WTC11 (cell line): ENCODE measurements around the gene CARM1. TPM values are rescaled to one million over a fixed set of nuclear protein-coding genes. Genes with fewer than 3 reads are reported as not detected.

Source experiments
- ATAC-seq: fragments of 200-7000 bp; cut with Tn5 transposase; 2 replicates; pipeline ENCODE4 v1.10.0; 2021; ENCODE audit warnings: mild to moderate bottlenecking, moderate library complexity
- CTCF ChIA-PET: fragments of 300-600 bp; sonication (Branson Sonifier 250); formaldehyde crosslinking; loops from one replicate; lab custom pipeline; 2021; ENCODE audit warnings: antibody characterized with exemption; lab: Charles Lee
- POLR2A ChIA-PET: fragments of 350-600 bp; sonication (Branson Sonifier 250); formaldehyde crosslinking; loops from one replicate; lab custom pipeline; 2021; ENCODE audit warnings: antibody characterized with exemption; lab: Charles Lee
- DNase-seq: peaks from one replicate; pipeline ENCODE4 v3.0.0; 2021; ENCODE audit warnings: low spot score
- H3K27ac Mint-ChIP-seq: 2 replicates; pipeline ENCODE4 v1.8.0; 2021; ENCODE audit warnings: mixed read lengths
- H3K27me3 Mint-ChIP-seq: 2 replicates; pipeline ENCODE4 v1.8.0; 2021; ENCODE audit warnings: low read depth, mild to moderate bottlenecking, moderate library complexity, mixed read lengths
- H3K36me3 Mint-ChIP-seq: 2 replicates; pipeline ENCODE4 v1.8.0; 2021; ENCODE audit warnings: mixed read lengths
- H3K4me1 Mint-ChIP-seq: 2 replicates; pipeline ENCODE4 v1.8.0; 2022; ENCODE audit warnings: mixed read lengths
- H3K4me3 Mint-ChIP-seq: 2 replicates; pipeline ENCODE4 v1.8.0; 2021; ENCODE audit warnings: mild to moderate bottlenecking, moderate library complexity, mixed read lengths
- H3K9me3 Mint-ChIP-seq: 2 replicates; pipeline ENCODE4 v1.8.0; 2021; ENCODE audit warnings: mixed read lengths
- ATF1 ChIP-seq: sonication (generic); formaldehyde crosslinking; IDR thresholded peaks from 2 replicates; pipeline ENCODE4 v1.8.1; 2023; ENCODE audit warnings: mild to moderate bottlenecking, moderate library complexity, missing genetic modification reagents
- CBFB ChIP-seq: sonication (generic); formaldehyde crosslinking; IDR thresholded peaks from 2 replicates; pipeline ENCODE4 v1.8.1; 2022; ENCODE audit warnings: mild to moderate bottlenecking, low read depth, missing genetic modification reagents
- E2F4 ChIP-seq: sonication (generic); formaldehyde crosslinking; IDR thresholded peaks from 2 replicates; pipeline ENCODE4 v1.8.1; 2022; ENCODE audit warnings: low read depth, mild to moderate bottlenecking, moderate library complexity, missing genetic modification reagents, borderline replicate concordance
- E2F5 ChIP-seq: sonication (generic); formaldehyde crosslinking; IDR thresholded peaks from 2 replicates; pipeline ENCODE4 v1.8.1; 2022; ENCODE audit warnings: mild to moderate bottlenecking, moderate library complexity, missing genetic modification reagents
- FOXJ3 ChIP-seq: sonication (generic); formaldehyde crosslinking; IDR thresholded peaks from 2 replicates; pipeline ENCODE4 v1.9.0; 2021; ENCODE audit warnings: missing genetic modification reagents, mild to moderate bottlenecking, borderline replicate concordance
- GABPB1 ChIP-seq: sonication (generic); formaldehyde crosslinking; IDR thresholded peaks from 2 replicates; pipeline ENCODE4 v1.8.1; 2023; ENCODE audit warnings: mild to moderate bottlenecking, missing genetic modification reagents
- GTF2I ChIP-seq: fragments of 250-450 bp; sonication (Bioruptor Pico); conservative IDR thresholded peaks from 2 replicates; pipeline ENCODE4 v1.4.0; 2021; ENCODE audit warnings: mild to moderate bottlenecking
- HMGXB4 ChIP-seq: sonication (generic); formaldehyde crosslinking; IDR thresholded peaks from 2 replicates; pipeline ENCODE4 v1.8.1; 2023; ENCODE audit warnings: mild to moderate bottlenecking, moderate library complexity, missing genetic modification reagents
- IRF2 ChIP-seq: sonication (generic); formaldehyde crosslinking; IDR thresholded peaks from 2 replicates; pipeline ENCODE4 v1.8.0; 2022; ENCODE audit warnings: low read depth, missing genetic modification reagents, borderline replicate concordance
- NFYB ChIP-seq: sonication (generic); formaldehyde crosslinking; conservative IDR thresholded peaks from 2 replicates; pipeline ENCODE4 v1.8.0; 2022; ENCODE audit warnings: low read depth, missing genetic modification reagents
- OVOL2 ChIP-seq: fragments of 250-450 bp; sonication (Bioruptor Pico); IDR thresholded peaks from 2 replicates; pipeline ENCODE4 v1.9.0; 2021; ENCODE audit warnings: mild to moderate bottlenecking, borderline replicate concordance
- PRRX2 ChIP-seq: fragments of 250-450 bp; sonication (Bioruptor Pico); IDR thresholded peaks from 2 replicates; pipeline ENCODE4 v1.8.0; 2021; ENCODE audit warnings: mild to moderate bottlenecking
- USF2 ChIP-seq: sonication (generic); formaldehyde crosslinking; IDR thresholded peaks from 2 replicates; pipeline ENCODE4 v1.8.1; 2023; ENCODE audit warnings: mild to moderate bottlenecking, missing genetic modification reagents, moderate library complexity
- ZNF138 ChIP-seq: sonication (generic); formaldehyde crosslinking; conservative IDR thresholded peaks from 2 replicates; pipeline ENCODE4 v1.8.1; 2022; ENCODE audit warnings: mild to moderate bottlenecking, moderate library complexity, missing genetic modification reagents
- ZNF281 ChIP-seq: sonication (generic); formaldehyde crosslinking; IDR thresholded peaks from 2 replicates; pipeline ENCODE4 v1.8.0; 2023; ENCODE audit warnings: mild to moderate bottlenecking, missing genetic modification reagents
- ZNF423 ChIP-seq: fragments of 250-450 bp; sonication (Bioruptor Pico); IDR thresholded peaks from 2 replicates; pipeline ENCODE4 v2.1.2; 2022; ENCODE audit warnings: mild to moderate bottlenecking, moderate library complexity
- ZNF425 ChIP-seq: fragments of 250-450 bp; sonication (Bioruptor Pico); conservative IDR thresholded peaks from 2 replicates; pipeline ENCODE4 v1.9.0; 2021; ENCODE audit warnings: mild to moderate bottlenecking
- total RNA-seq: library from RNA; stranded (reverse); gene quantifications from 3 replicates; pipeline ENCODE4 v1.2.3, GENCODE V29; 2021

The CARM1 gene
- total RNA-seq, 1 experiment from 2014 or later, result 125 TPM

GRCh38 chr19:10895920-10896319, 24.6 kb downstream of the CARM1 start:
- H3K27me3 Mint-ChIP-seq, result no peaks in the 10 kb centered on the region
- POLR2A ChIA-PET, result no interaction called here
- H3K9me3 Mint-ChIP-seq, result no peaks in the 10 kb centered on the region
- H3K4me1 Mint-ChIP-seq, result peaks cover 49% of the 10 kb centered on the region
- TF ChIP-seq CBFB (CRISPR knock-in tag), result no peak
- H3K36me3 Mint-ChIP-seq, result no peaks in the 10 kb centered on the region
- DNase-seq, result peak; percentile 64
- CTCF ChIA-PET, result interaction anchor here (0.6 to 2.4 kb wide), 12 partner anchors 8 to 111 kb away, joined by 3 to 10 read pairs (median 4); no protein-coding TSS in a partner anchor
- H3K4me3 Mint-ChIP-seq, result no peak overlapping the region
- H3K27ac Mint-ChIP-seq, result peak overlapping the region; percentile 39
- peak; percentile 54 for ATAC-seq

- no peak overlapping the region for H3K4me3 Mint-ChIP-seq
- peak overlapping the region; percentile 91 for H3K27ac Mint-ChIP-seq
- TF ChIP-seq FOXJ3 (CRISPR knock-in tag) (no peak), ATF1 (no peak), ZNF423 (CRISPR knock-in tag) (no peak), GABPB1 (no peak), HMGXB4 (CRISPR knock-in tag) (no peak), ZNF138 (CRISPR knock-in tag) (no peak), OVOL2 (CRISPR knock-in tag) (no peak), E2F5 (CRISPR knock-in tag) (no peak), ZNF425 (CRISPR knock-in tag) (no peak), ZNF281 (CRISPR knock-in tag) (no peak), NFYB (CRISPR knock-in tag) (no peak), GTF2I (no peak), USF2 (CRISPR knock-in tag) (no peak), E2F4 (no peak), PRRX2 (CRISPR knock-in tag) (no peak), IRF2 (CRISPR knock-in tag) (no peak)
- TF ChIP-seq, all 79 proteins: peak for 0
- CTCF ChIA-PET, result interaction anchor here (0.7 to 2.1 kb wide), 6 partner anchors 9 to 110 kb away, joined by 3 to 9 read pairs (median 4); no protein-coding TSS in a partner anchor
- no peaks in the 10 kb centered on the region for H3K9me3 Mint-ChIP-seq
- POLR2A ChIA-PET, result no interaction called here
- H3K36me3 Mint-ChIP-seq, result no peaks in the 10 kb centered on the region
- peaks cover 38% of the 10 kb centered on the region for H3K4me1 Mint-ChIP-seq
- ATAC-seq (no peak), DNase-seq (no peak)
- H3K27me3 Mint-ChIP-seq, result no peaks in the 10 kb centered on the region
Observed at GRCh38 chr19:10896851-10897526, 25.6 kb downstream of the CARM1 start.
